MM.1S (cell line): ENCODE results near the gene PRSS33.
A peak's percentile ranks its signal among the peaks of the same experiment; 100 is the strongest.

ENCODE experiments used
- DNase-seq: peaks from one replicate; pipeline ENCODE4 v3.0.0-alpha.2; 2015
- H2AFZ ChIP-seq: fragments of 300-600 bp; sonication (generic); 2 replicates; pipeline ENCODE4 v1.6.0; 2016; ENCODE audit warnings: antibody characterized with exemption, low read length
- H3F3A ChIP-seq: fragments of 300-600 bp; sonication (generic); 2 replicates; pipeline ENCODE4 v1.6.1; 2016; ENCODE audit warnings: mild to moderate bottlenecking, antibody characterized with exemption, low read length, moderate library complexity, mixed read lengths; ENCODE audit not compliant: insufficient read depth
- H3K27ac ChIP-seq: fragments of 300-600 bp; sonication (generic); 2 replicates; pipeline ENCODE4 v1.5.1; 2016; ENCODE audit warnings: mild to moderate bottlenecking, low read length
- H3K27me3 ChIP-seq: fragments of 300-600 bp; sonication (generic); replicated peaks from 2 replicates; pipeline ENCODE4 v1.6.0; 2016; ENCODE audit warnings: low read length; ENCODE audit not compliant: insufficient read depth
- H3K36me3 ChIP-seq: fragments of 300-600 bp; sonication (generic); replicated peaks from 2 replicates; pipeline ENCODE4 v1.6.1; 2016; ENCODE audit warnings: mild to moderate bottlenecking, low read length, mixed read lengths; ENCODE audit not compliant: insufficient read depth
- H3K4me1 ChIP-seq: fragments of 300-600 bp; sonication (generic); 2 replicates; pipeline ENCODE4 v1.6.1; 2016; ENCODE audit warnings: low read length, mixed read lengths
- H3K4me2 ChIP-seq: fragments of 300-600 bp; sonication (generic); 2 replicates; pipeline ENCODE4 v1.6.0; 2016; ENCODE audit warnings: low read depth, low read length
- H3K4me3 ChIP-seq: fragments of 300-600 bp; sonication (generic); 2 replicates; pipeline ENCODE4 v1.5.1; 2016; ENCODE audit warnings: low read length, mixed read lengths
- H3K79me2 ChIP-seq: fragments of 300-600 bp; sonication (generic); 2 replicates; pipeline ENCODE4 v1.6.1; 2016; ENCODE audit warnings: mixed run types, low read length, mixed read lengths
- H3K9ac ChIP-seq: fragments of 300-600 bp; sonication (generic); 2 replicates; pipeline ENCODE4 v1.6.1; 2016; ENCODE audit warnings: low read length, mixed read lengths
- H3K9me2 ChIP-seq: fragments of 300-600 bp; sonication (generic); replicated peaks from 2 replicates; pipeline ENCODE4 v1.6.1; 2016; ENCODE audit warnings: mild to moderate bottlenecking, low read length, mixed read lengths; ENCODE audit not compliant: insufficient read depth
- H3K9me3 ChIP-seq: fragments of 300-600 bp; sonication (generic); replicated peaks from 2 replicates; pipeline ENCODE4 v1.6.1; 2016; ENCODE audit warnings: mild to moderate bottlenecking, low read length, mixed read lengths; ENCODE audit not compliant: insufficient read depth
- H4K20me1 ChIP-seq: fragments of 300-600 bp; sonication (generic); 2 replicates; pipeline ENCODE4 v1.6.1; 2016; ENCODE audit warnings: mild to moderate bottlenecking, low read length, moderate library complexity, mixed read lengths; ENCODE audit not compliant: insufficient read depth
- EZH2 ChIP-seq: fragments of 300-600 bp; sonication (generic); optimal IDR thresholded peaks from 2 replicates; pipeline ENCODE3; 2017; ENCODE audit warnings: low read depth, mild to moderate bottlenecking, antibody characterized with exemption, low read length, mixed read lengths
- EZH2phosphoT487 ChIP-seq: fragments of 300-600 bp; sonication (generic); IDR thresholded peaks from 2 replicates; pipeline ENCODE4 v1.6.1; 2018; ENCODE audit warnings: antibody characterized with exemption, low read length
- TF ChIP-seq, protein P1 (sequence below): fragments of 300-600 bp; sonication (generic); IDR thresholded peaks from 2 replicates; pipeline ENCODE4 v1.5.1; 2016; ENCODE audit warnings: antibody characterized with exemption, low read length, mixed read lengths

Gene PRSS33

DNA sequence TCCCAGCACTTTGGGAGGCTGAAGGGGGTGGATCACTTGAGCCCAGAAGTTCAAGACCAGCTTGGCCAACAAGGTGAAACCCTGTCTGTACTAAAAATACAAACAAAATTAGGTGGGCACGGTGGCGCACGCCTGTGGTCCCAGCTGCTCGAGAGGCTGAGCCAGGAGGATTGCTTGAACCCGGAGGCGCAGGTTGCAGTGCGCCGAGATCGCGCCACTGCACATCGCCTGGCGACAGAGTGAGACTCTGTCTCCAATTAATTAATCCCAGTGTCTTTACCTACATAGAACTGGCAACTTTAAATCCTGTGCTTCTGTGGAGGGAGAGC lies 8.8 kb downstream of the PRSS33 start:
- no peak for DNase-seq
- H2AFZ ChIP-seq, result no peak overlapping the region
- no peaks in the 10 kb centered on the region for H3K36me3 ChIP-seq
- TF ChIP-seq, protein P1, sequence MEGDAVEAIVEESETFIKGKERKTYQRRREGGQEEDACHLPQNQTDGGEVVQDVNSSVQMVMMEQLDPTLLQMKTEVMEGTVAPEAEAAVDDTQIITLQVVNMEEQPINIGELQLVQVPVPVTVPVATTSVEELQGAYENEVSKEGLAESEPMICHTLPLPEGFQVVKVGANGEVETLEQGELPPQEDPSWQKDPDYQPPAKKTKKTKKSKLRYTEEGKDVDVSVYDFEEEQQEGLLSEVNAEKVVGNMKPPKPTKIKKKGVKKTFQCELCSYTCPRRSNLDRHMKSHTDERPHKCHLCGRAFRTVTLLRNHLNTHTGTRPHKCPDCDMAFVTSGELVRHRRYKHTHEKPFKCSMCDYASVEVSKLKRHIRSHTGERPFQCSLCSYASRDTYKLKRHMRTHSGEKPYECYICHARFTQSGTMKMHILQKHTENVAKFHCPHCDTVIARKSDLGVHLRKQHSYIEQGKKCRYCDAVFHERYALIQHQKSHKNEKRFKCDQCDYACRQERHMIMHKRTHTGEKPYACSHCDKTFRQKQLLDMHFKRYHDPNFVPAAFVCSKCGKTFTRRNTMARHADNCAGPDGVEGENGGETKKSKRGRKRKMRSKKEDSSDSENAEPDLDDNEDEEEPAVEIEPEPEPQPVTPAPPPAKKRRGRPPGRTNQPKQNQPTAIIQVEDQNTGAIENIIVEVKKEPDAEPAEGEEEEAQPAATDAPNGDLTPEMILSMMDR, result no peak
- TF ChIP-seq EZH2phosphoT487, result no peak
- no peak for TF ChIP-seq EZH2
- H3K9me3 ChIP-seq, result no peaks in the 10 kb centered on the region
- H3K4me3 ChIP-seq, result no peak overlapping the region
- H3K9ac ChIP-seq, result no peak overlapping the region
- H3K27ac ChIP-seq, result no peak overlapping the region
- peaks cover 37% of the 10 kb centered on the region for H3K79me2 ChIP-seq
- peaks cover 1% of the 10 kb centered on the region; the same call in 1 of the 2 replicates for H3K27me3 ChIP-seq
- no peaks in the 10 kb centered on the region for H3F3A ChIP-seq
- peaks cover 14% of the 10 kb centered on the region; the same call in 1 of the 2 replicates for H3K4me1 ChIP-seq
- H3K4me2 ChIP-seq, result no peak overlapping the region; the same call in 1 of the 2 replicates
- H4K20me1 ChIP-seq, result no peaks in the 10 kb centered on the region
- H3K9me2 ChIP-seq, result no peaks in the 10 kb centered on the region

DNA sequence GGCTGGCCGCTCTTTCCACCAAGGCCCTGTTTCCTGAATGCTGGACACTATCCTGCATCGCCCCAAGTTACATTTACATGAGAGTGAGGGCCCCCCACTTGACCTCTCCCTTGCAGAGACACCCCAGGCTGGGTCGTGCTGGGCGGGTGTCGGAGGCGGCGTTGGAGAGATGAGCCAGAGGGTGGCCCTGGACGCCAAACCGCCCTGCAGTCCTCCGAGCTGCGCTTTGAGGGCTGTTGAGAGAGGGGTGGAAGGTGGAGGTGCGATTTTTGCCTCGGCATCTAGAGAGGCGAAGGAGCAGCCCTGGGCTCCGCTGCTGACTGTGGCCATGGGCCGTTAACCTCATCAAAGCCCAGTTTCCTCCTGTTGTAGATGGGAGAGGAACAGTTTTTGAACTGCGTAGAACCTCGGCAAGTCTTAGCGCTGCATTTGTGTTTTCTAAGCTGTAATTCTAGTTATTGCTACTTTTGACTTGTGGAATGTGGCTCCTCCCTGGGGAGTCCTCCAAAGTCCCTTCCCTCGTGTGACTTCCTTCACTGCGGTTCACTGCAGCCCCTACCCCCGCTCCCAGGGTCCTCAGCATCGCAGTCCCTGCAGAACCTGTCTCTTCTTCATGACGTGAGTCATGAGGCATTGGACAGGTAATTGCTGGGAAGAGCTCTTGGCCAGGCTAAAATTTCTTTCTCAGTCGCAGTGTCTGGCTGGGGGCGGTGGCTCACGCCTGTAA lies 9.3 kb downstream of the PRSS33 start:
- no peak for DNase-seq
- no peaks in the 10 kb centered on the region for H3K9me2 ChIP-seq
- H3K27me3 ChIP-seq, result no peaks in the 10 kb centered on the region
- peak overlapping the region; percentile 88 for H3K4me2 ChIP-seq
- TF ChIP-seq EZH2phosphoT487 (no peak), EZH2 (no peak)
- TF ChIP-seq, protein P1, result no peak
- H2AFZ ChIP-seq, result peak overlapping the region; percentile 99
- no peaks in the 10 kb centered on the region for H4K20me1 ChIP-seq
- H3K36me3 ChIP-seq, result no peaks in the 10 kb centered on the region
- H3K27ac ChIP-seq, result peak overlapping the region; percentile 78
- H3K4me3 ChIP-seq, result peak overlapping the region; percentile 96
- H3F3A ChIP-seq, result no peaks in the 10 kb centered on the region
- peaks cover 37% of the 10 kb centered on the region for H3K79me2 ChIP-seq
- peaks cover 14% of the 10 kb centered on the region; the same call in 1 of the 2 replicates for H3K4me1 ChIP-seq
- H3K9ac ChIP-seq, result peak overlapping the region; percentile 100
- no peaks in the 10 kb centered on the region for H3K9me3 ChIP-seq

DNA sequence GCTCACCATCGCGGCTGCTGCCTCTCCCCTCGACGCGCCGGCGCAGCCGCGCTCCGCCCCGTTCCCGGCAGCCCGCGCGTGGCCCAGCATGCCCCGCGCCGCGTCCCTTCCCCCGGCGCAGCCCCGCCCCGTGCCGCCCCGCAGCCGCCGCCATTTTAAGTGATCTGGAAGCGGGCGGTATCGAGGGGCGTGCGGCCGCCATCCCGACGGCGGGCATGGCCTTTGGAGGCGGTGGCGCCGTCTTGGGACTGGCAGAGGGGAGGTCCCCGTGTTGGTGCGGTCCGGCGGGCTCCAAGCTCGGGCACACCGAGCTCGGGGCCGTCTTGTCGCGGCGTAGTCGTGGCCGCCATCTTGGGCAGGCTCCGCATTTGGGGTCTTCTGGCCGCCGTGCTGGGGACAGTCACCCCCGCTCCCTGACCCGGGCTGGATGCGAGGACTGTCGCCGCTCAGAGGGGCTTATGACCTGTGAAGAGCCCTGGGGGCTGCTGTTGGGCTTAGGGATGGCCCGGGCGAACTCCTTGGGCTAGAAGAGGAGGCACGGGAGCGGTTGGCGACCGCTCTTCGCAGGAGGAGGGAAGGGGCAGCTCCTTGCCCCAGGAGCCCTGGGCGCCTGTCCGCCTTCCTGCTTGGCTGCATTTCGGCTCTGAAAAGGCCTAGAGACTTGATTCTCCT lies 10.0 kb downstream of the PRSS33 start, which contains the start of gene ELOB:
Gene ELOB (minus strand): TSS at position 50 of the 672 bp plus-strand sequence. CDS start 41 bp downstream, at position 9.
- Histone ChIP-seq H3K4me3 (peak within 1 kb of the TSS; percentile 99), H3K9ac (peak within 1 kb of the TSS; percentile 100), H2AFZ (peak within 1 kb of the TSS; percentile 99), H3F3A (0 out of 2 replicates have a peak, but pooled peaks cover 6% of the 10 kb centered on the region), H3K36me3 (no peaks in the 10 kb centered on the region), H3K4me1 (peaks cover 14% of the 10 kb centered on the region; the same call in 1 of the 2 replicates), H3K27me3 (no peaks in the 10 kb centered on the region), H3K27ac (peak within 1 kb of the TSS; percentile 78), H4K20me1 (no peaks in the 10 kb centered on the region), H3K9me2 (no peaks in the 10 kb centered on the region), H3K9me3 (no peaks in the 10 kb centered on the region), H3K79me2 (peaks cover 37% of the 10 kb centered on the region), H3K4me2 (peak within 1 kb of the TSS; percentile 88)
- DNase-seq, result peak; percentile 88
- TF ChIP-seq, protein P1, result no peak
- TF ChIP-seq EZH2phosphoT487 (no peak), EZH2 (no peak)
